Measurements from ENCODE around the gene LRRC4B.
"Not testable (repeated sequence)": the region's sequence is repeated elsewhere in the genome, so short reads cannot be mapped to it uniquely, and the experiment has no call there.

LRRC4B gene

DNA sequence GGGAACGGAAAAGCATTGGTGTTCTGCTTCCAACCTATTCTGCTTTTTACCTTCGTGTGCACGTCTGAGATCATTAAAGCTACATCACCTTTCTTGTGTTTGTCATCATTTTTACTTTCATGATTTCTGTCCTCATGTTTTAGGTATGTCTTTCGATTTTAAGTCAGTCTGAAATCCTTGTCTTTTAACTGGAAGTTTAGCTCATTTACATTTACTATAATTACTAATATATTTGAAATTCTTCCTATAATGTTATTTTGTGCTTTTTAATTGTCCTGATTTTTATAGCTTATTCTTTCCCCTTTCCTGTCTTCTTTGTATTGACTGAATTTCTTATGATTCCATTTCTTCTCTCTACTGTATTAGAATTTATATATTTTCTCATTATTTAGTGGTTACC lies 35.3 kb downstream of the LRRC4B start:
- Histone ChIP-seq H3K79me2 (no peaks in the 10 kb centered on the region), H3K4me3 (ENCODE audit: low read depth, low read length) (no peak overlapping the region), H2AFZ (no peak overlapping the region), H3K27me3 (ENCODE audit: control insufficient read depth, insufficient read depth, low read length) (no peaks in the 10 kb centered on the region), H3K4me2 (ENCODE audit: low read length) (no peak overlapping the region), H3K4me1 (no peaks in the 10 kb centered on the region), H3K36me3 (ENCODE audit: control insufficient read depth, insufficient read depth, low read length) (no peaks in the 10 kb centered on the region), H3K9ac (no peak overlapping the region), H3K27ac (no peak overlapping the region), H3K9me3 (ENCODE audit: control insufficient read depth, low read length) (no peaks in the 10 kb centered on the region)
- TF ChIP-seq, protein P1, sequence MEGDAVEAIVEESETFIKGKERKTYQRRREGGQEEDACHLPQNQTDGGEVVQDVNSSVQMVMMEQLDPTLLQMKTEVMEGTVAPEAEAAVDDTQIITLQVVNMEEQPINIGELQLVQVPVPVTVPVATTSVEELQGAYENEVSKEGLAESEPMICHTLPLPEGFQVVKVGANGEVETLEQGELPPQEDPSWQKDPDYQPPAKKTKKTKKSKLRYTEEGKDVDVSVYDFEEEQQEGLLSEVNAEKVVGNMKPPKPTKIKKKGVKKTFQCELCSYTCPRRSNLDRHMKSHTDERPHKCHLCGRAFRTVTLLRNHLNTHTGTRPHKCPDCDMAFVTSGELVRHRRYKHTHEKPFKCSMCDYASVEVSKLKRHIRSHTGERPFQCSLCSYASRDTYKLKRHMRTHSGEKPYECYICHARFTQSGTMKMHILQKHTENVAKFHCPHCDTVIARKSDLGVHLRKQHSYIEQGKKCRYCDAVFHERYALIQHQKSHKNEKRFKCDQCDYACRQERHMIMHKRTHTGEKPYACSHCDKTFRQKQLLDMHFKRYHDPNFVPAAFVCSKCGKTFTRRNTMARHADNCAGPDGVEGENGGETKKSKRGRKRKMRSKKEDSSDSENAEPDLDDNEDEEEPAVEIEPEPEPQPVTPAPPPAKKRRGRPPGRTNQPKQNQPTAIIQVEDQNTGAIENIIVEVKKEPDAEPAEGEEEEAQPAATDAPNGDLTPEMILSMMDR (IDR thresholded peaks at IDR 0.05), result no peak

DNA sequence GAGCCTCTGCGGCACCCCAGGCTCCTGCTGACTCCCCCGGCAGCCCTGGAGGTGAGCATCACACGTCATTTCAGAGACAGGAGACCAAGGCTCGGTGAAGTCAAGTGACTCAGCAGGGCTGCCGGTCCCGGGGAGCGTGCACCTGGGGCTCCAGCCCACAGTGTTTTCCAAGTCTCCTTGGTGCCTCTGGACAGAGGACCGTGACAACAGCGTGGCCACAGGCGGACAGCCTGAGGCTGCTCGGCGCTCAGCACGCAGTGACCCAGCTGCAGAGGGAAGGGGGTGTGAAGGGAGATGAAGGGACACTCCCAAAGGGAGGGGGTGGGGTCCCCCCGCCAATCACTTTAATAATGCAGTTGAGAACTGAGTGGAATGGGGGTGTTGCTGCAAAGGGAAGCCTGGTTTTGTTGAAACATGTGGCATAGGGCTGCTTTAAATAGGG lies 37.0 kb downstream of the LRRC4B start:
- no peak overlapping the region for H3K27ac ChIP-seq
- H3K9ac ChIP-seq, result no peak overlapping the region
- H2AFZ ChIP-seq, result no peak overlapping the region
- H3K27me3 ChIP-seq (ENCODE audit: control insufficient read depth, insufficient read depth, low read length), result no peaks in the 10 kb centered on the region
- H3K36me3 ChIP-seq (ENCODE audit: control insufficient read depth, insufficient read depth, low read length), result no peaks in the 10 kb centered on the region
- no peaks in the 10 kb centered on the region for H3K9me3 ChIP-seq (ENCODE audit: control insufficient read depth, low read length)
- TF ChIP-seq, protein P1 (IDR thresholded peaks at IDR 0.05), result no peak
- H3K79me2 ChIP-seq, result no peaks in the 10 kb centered on the region
- H3K4me3 ChIP-seq (ENCODE audit: low read depth, low read length), result no peak overlapping the region
- no peaks in the 10 kb centered on the region for H3K4me1 ChIP-seq
- no peak overlapping the region for H3K4me2 ChIP-seq (ENCODE audit: low read length)

DNA sequence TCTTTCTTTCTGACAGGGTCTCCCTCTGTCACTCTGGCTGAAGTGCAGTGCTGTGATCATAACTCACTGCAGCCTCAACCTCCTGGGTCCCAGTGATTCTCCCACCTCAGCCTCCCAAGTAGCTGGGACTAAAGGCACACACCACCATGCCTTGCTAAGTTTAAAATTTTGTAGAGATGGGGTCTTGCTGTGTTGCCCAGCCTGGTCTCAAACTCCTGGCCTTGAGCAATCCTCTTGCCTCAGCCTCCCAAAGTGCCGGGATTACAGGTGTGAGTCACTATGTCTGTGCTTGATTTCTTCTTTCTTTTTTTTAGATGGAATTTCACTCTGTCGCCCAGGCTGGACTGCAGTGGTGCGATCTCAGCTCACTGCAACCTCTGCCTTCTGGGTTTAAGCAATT lies 40.2 kb downstream of the LRRC4B start:
- H3K4me3 ChIP-seq (ENCODE audit: low read depth, low read length); H3K4me2 ChIP-seq (ENCODE audit: low read length); H3K9me3 ChIP-seq (ENCODE audit: control insufficient read depth, low read length); H3K4me1 ChIP-seq; H3K79me2 ChIP-seq; H3K9ac ChIP-seq; H3K36me3 ChIP-seq (ENCODE audit: control insufficient read depth, insufficient read depth, low read length); H3K27ac ChIP-seq; H2AFZ ChIP-seq; H3K27me3 ChIP-seq (ENCODE audit: control insufficient read depth, insufficient read depth, low read length): not testable (repeated sequence)

DNA sequence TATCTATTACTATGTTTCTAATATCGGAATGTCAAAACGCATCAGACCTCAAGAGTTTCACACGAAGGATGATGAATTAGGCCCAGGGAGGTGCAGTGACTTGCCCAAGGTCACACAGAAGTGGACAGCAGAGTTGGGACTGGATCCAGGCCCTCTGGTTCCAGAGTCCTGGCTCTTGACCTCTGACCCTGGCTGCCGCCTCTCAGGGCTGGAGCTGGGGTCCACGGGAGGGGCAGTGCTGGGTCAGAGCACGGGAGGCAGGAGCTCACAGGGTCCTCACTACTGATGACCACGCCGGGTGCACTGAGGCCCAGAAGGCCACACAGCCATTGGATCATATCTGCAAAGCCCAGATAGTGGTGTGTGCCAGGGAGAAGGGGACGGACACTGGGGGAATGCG lies 45.4 kb downstream of the LRRC4B start:
- H3K4me3 ChIP-seq (ENCODE audit: low read depth, low read length), result no peak overlapping the region
- TF ChIP-seq, protein P1 (IDR thresholded peaks at IDR 0.05), result no peak
- no peak overlapping the region for H3K9ac ChIP-seq
- no peak overlapping the region for H2AFZ ChIP-seq
- H3K27me3 ChIP-seq (ENCODE audit: control insufficient read depth, insufficient read depth, low read length), result no peaks in the 10 kb centered on the region
- no peaks in the 10 kb centered on the region for H3K9me3 ChIP-seq (ENCODE audit: control insufficient read depth, low read length)
- H3K27ac ChIP-seq, result no peak overlapping the region
- no peaks in the 10 kb centered on the region for H3K4me1 ChIP-seq
- H3K4me2 ChIP-seq (ENCODE audit: low read length), result no peak overlapping the region
- H3K79me2 ChIP-seq, result no peaks in the 10 kb centered on the region
- no peaks in the 10 kb centered on the region for H3K36me3 ChIP-seq (ENCODE audit: control insufficient read depth, insufficient read depth, low read length)

DNA sequence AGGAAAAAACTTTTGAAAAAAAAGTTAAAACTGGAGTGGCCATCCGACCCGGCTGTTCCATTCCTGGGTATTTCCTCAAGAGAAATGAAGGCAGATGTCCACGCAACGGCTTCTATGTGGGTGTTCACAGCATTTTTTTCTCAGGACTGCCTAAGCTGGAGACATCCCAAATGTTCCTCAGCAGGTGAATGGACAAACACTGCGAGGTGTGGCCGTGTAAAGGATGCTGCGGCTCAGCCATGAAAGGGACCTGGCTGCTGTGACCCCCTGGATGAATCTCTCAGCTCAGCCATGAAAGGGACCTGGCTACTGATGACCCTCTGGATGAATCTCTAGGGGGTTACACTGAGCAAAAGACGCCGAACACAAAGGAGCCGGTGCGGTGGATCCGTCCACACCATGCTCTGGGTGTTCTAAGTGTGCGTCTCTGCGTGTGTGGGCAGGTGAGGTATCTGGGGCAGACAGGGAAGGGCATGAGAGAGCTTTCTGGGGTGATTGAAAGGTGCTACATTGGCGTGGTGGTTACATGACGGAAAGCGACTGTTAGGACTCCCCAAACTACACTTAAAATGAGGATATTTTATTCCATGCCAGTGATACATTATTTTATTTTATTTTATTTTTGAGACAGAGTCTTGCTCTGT lies 47.3 kb downstream of the LRRC4B start:
- Histone ChIP-seq H3K27me3 (ENCODE audit: control insufficient read depth, insufficient read depth, low read length) (no peaks in the 10 kb centered on the region), H3K9ac (no peak overlapping the region), H3K27ac (no peak overlapping the region), H2AFZ (no peak overlapping the region), H3K36me3 (ENCODE audit: control insufficient read depth, insufficient read depth, low read length) (no peaks in the 10 kb centered on the region), H3K4me2 (ENCODE audit: low read length) (no peak overlapping the region), H3K4me1 (no peaks in the 10 kb centered on the region), H3K79me2 (no peaks in the 10 kb centered on the region), H3K4me3 (ENCODE audit: low read depth, low read length) (no peak overlapping the region), H3K9me3 (ENCODE audit: control insufficient read depth, low read length) (no peaks in the 10 kb centered on the region)
- TF ChIP-seq, protein P1 (IDR thresholded peaks at IDR 0.05), result no peak
